ENCODE measurements around the gene CCNL2.

GRCh38 chr1:1348420-1349255, 50.5 kb downstream of the CCNL2 start:
- TF ChIP-seq POLR2AphosphoS5 (IDR thresholded peaks at IDR 0.05; ENCODE audit: borderline replicate concordance, low read depth, low read length) (no peak), EZH2 (IDR thresholded peaks at IDR 0.05) (no peak), FOXP2 (optimal IDR thresholded peaks at IDR 0.05; ENCODE audit: control extremely low read depth, extremely low read length, insufficient read depth) (no peak)
